Loucy (cell line): ENCODE results near the gene HCRTR2.

ENCODE experiments used
- H2AFZ ChIP-seq: fragments of 200-600 bp; sonication (generic); 2 replicates; pipeline ENCODE4 v1.6.0; 2016; ENCODE audit warnings: antibody characterized with exemption, mild to moderate bottlenecking, low read length, moderate library complexity
- H3F3A ChIP-seq: fragments of 200-600 bp; 2 replicates; pipeline ENCODE4 v1.6.0; 2016; ENCODE audit warnings: antibody characterized with exemption, low read depth, mild to moderate bottlenecking
- H3K27me3 ChIP-seq: fragments of 200-600 bp; sonication (generic); 2 replicates; pipeline ENCODE4 v1.6.1; 2014; ENCODE audit warnings: low read length, mild to moderate bottlenecking; ENCODE audit not compliant: insufficient read depth, poor library complexity, severe bottlenecking
- H3K36me3 ChIP-seq: fragments of 200-600 bp; sonication (generic); 2 replicates; pipeline ENCODE4 v1.6.1; 2016; ENCODE audit warnings: low read length; ENCODE audit not compliant: insufficient read depth
- H3K4me1 ChIP-seq: fragments of 200-600 bp; sonication (generic); 2 replicates; pipeline ENCODE4 v1.5.1; 2014; ENCODE audit warnings: low read length, mild to moderate bottlenecking; ENCODE audit not compliant: insufficient read depth, poor library complexity, severe bottlenecking
- H3K4me2 ChIP-seq: fragments of 200-600 bp; sonication (generic); 2 replicates; pipeline ENCODE4 v1.6.0; 2014; ENCODE audit warnings: antibody characterized with exemption, low read length, low read depth, mild to moderate bottlenecking; ENCODE audit not compliant: poor library complexity, severe bottlenecking
- H3K4me3 ChIP-seq: fragments of 200-600 bp; sonication (generic); 2 replicates; pipeline ENCODE4 v1.5.1; 2014; ENCODE audit warnings: low read length, mild to moderate bottlenecking, mixed read lengths; ENCODE audit not compliant: poor library complexity, severe bottlenecking
- H3K79me2 ChIP-seq: fragments of 200-600 bp; sonication (generic); 2 replicates; pipeline ENCODE4 v1.6.1; 2014; ENCODE audit warnings: low read length; ENCODE audit not compliant: insufficient read depth
- H3K9ac ChIP-seq: fragments of 200-600 bp; sonication (generic); 2 replicates; pipeline ENCODE4 v1.6.0; 2014; ENCODE audit warnings: mild to moderate bottlenecking, low read depth, low read length, moderate library complexity; ENCODE audit not compliant: poor library complexity, severe bottlenecking
- H3K9me2 ChIP-seq: fragments of 200-600 bp; sonication (generic); replicated peaks from 2 replicates; pipeline ENCODE4 v1.6.1; 2016; ENCODE audit warnings: low read depth, low read length, mixed read lengths
- H3K9me3 ChIP-seq: fragments of 200-600 bp; sonication (generic); 2 replicates; pipeline ENCODE4 v1.6.1; 2014; ENCODE audit warnings: mild to moderate bottlenecking, antibody characterized with exemption, low read length, low read depth; ENCODE audit not compliant: insufficient read depth
- H4K20me1 ChIP-seq: fragments of 200-600 bp; sonication (generic); 2 replicates; pipeline ENCODE4 v1.6.0; 2014; ENCODE audit warnings: antibody characterized with exemption, low read length, mild to moderate bottlenecking; ENCODE audit not compliant: insufficient read depth, poor library complexity, severe bottlenecking
- EZH2phosphoT487 ChIP-seq: fragments of 200-600 bp; IDR thresholded peaks from 2 replicates; pipeline ENCODE4 v1.6.1; 2018; ENCODE audit warnings: antibody characterized with exemption, mild to moderate bottlenecking, moderate library complexity, borderline replicate concordance
- TF ChIP-seq, protein P1 (sequence below): fragments of 200-600 bp; sonication (generic); conservative IDR thresholded peaks from 2 replicates; pipeline ENCODE4 v1.5.1; 2014; ENCODE audit warnings: mild to moderate bottlenecking, antibody characterized with exemption, low read length

The HCRTR2 gene

DNA sequence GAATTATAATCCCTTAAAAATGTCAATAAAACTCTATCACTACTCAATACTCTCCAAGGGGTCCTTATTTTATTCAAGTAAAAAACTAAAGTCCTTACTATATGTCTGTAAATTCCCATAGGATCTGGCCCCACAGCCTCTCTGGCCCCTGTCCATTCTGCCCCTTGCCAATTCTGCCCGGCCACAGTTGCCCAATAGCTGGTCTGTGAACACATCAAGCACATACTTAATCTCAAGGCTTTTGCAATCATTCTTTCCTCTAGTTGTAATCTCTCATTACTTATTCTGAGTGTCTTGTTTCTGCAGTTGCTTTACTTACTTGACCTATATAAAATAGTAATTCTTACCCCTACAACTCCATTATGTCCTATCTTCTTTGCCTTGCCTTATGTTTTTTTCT, 130.4 kb downstream of the HCRTR2 start:
- Histone ChIP-seq H3F3A (no peaks in the 10 kb centered on the region), H3K9ac (no peak overlapping the region)

DNA sequence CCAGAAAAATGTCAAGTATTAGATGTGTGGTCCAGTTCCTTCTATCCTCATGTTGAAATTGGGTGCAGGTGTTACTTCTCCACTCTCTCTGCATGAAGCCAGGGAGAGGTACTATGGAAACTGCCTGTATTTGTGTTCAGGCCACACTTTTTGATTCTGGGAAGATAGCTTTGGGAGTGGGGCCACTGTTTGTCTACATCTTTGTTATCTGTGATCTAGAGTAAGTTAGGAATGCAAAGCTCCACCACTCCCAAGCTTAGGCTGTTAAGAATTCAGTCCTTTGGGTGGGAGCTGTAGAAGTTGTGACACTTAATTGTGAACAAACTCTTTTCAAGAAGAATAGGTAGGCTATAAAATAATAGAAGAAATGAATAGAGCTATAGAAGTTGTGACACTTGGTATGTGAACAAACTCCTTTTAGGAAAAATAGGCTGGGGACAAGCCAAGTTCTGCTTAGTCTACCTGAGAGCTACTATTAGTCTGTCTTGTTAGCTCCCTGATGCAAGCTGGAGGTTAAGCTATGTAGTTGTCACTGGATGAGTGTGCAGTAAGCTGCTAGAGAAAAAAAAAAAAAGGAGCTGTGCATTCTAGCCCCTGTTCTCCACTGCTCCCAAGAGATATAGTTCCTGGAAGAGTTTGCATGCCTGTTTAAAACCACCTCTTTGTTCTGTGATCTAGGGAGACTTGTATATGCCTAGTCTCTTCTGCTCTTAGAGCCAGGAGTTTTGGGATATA, 145.8 kb downstream of the HCRTR2 start:
- H3K27me3 ChIP-seq: no peaks in the 10 kb centered on the region
- no peak for TF ChIP-seq EZH2phosphoT487
- TF ChIP-seq, protein P1, sequence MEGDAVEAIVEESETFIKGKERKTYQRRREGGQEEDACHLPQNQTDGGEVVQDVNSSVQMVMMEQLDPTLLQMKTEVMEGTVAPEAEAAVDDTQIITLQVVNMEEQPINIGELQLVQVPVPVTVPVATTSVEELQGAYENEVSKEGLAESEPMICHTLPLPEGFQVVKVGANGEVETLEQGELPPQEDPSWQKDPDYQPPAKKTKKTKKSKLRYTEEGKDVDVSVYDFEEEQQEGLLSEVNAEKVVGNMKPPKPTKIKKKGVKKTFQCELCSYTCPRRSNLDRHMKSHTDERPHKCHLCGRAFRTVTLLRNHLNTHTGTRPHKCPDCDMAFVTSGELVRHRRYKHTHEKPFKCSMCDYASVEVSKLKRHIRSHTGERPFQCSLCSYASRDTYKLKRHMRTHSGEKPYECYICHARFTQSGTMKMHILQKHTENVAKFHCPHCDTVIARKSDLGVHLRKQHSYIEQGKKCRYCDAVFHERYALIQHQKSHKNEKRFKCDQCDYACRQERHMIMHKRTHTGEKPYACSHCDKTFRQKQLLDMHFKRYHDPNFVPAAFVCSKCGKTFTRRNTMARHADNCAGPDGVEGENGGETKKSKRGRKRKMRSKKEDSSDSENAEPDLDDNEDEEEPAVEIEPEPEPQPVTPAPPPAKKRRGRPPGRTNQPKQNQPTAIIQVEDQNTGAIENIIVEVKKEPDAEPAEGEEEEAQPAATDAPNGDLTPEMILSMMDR: no peak
- no peaks in the 10 kb centered on the region for H3K79me2 ChIP-seq

More for the DNA sequence above, 130.4 kb downstream of the HCRTR2 start:
- Histone ChIP-seq H3K9me3 (no peaks in the 10 kb centered on the region), H3K36me3 (no peaks in the 10 kb centered on the region), H3K9me2 (no peaks in the 10 kb centered on the region), H3K4me2 (no peak overlapping the region), H3K79me2 (no peaks in the 10 kb centered on the region), H2AFZ (no peak overlapping the region), H4K20me1 (no peaks in the 10 kb centered on the region), H3K27me3 (no peaks in the 10 kb centered on the region), H3K4me3 (no peak overlapping the region), H3K4me1 (no peaks in the 10 kb centered on the region)
- TF ChIP-seq EZH2phosphoT487: no peak
- TF ChIP-seq, protein P1: no peak

DNA sequence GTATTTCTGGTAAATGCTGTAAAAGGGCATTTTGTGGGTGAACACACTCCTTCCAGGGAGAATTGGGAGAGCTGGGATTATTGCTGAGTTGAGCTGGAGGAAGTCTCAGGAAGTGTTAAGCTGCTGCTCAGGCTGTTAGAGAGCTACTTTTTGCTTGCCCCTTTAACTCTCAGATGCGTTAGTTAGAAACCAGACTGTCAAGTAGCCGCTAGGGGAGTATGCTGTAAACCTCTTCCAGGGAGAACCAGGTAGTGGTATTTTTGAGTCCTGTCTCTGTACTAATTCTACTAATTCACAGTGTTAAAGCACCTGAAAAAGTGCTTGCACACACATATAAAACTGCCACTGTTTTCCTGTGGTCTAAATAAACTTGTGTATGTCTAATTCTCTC, 146.4 kb downstream of the HCRTR2 start:
- no peak for TF ChIP-seq EZH2phosphoT487
- TF ChIP-seq, protein P1: no peak
- Histone ChIP-seq H3K9ac (no peak overlapping the region), H2AFZ (no peak overlapping the region), H3K4me2 (no peak overlapping the region), H3K9me2 (no peaks in the 10 kb centered on the region), H3K4me1 (no peaks in the 10 kb centered on the region), H3K9me3 (no peaks in the 10 kb centered on the region), H3K4me3 (no peak overlapping the region), H4K20me1 (no peaks in the 10 kb centered on the region), H3K36me3 (no peaks in the 10 kb centered on the region), H3K79me2 (no peaks in the 10 kb centered on the region), H3K27me3 (no peaks in the 10 kb centered on the region), H3F3A (no peaks in the 10 kb centered on the region)

More for the DNA sequence above, 145.8 kb downstream of the HCRTR2 start:
- H3K4me1 ChIP-seq: no peaks in the 10 kb centered on the region
- H3K4me2 ChIP-seq: no peak overlapping the region
- H3K4me3 ChIP-seq: no peak overlapping the region
- H3F3A ChIP-seq: no peaks in the 10 kb centered on the region
- no peak overlapping the region for H2AFZ ChIP-seq
- H3K9me2 ChIP-seq: no peaks in the 10 kb centered on the region
- H3K9ac ChIP-seq: no peak overlapping the region
- no peaks in the 10 kb centered on the region for H4K20me1 ChIP-seq
- no peaks in the 10 kb centered on the region for H3K36me3 ChIP-seq
- no peaks in the 10 kb centered on the region for H3K9me3 ChIP-seq
